Measurements from ENCODE around the gene LRRD1.
"Not testable (repeated sequence)": the region's sequence is repeated elsewhere in the genome, so short reads cannot be mapped to it uniquely, and the experiment has no call there.

Gene LRRD1

DNA sequence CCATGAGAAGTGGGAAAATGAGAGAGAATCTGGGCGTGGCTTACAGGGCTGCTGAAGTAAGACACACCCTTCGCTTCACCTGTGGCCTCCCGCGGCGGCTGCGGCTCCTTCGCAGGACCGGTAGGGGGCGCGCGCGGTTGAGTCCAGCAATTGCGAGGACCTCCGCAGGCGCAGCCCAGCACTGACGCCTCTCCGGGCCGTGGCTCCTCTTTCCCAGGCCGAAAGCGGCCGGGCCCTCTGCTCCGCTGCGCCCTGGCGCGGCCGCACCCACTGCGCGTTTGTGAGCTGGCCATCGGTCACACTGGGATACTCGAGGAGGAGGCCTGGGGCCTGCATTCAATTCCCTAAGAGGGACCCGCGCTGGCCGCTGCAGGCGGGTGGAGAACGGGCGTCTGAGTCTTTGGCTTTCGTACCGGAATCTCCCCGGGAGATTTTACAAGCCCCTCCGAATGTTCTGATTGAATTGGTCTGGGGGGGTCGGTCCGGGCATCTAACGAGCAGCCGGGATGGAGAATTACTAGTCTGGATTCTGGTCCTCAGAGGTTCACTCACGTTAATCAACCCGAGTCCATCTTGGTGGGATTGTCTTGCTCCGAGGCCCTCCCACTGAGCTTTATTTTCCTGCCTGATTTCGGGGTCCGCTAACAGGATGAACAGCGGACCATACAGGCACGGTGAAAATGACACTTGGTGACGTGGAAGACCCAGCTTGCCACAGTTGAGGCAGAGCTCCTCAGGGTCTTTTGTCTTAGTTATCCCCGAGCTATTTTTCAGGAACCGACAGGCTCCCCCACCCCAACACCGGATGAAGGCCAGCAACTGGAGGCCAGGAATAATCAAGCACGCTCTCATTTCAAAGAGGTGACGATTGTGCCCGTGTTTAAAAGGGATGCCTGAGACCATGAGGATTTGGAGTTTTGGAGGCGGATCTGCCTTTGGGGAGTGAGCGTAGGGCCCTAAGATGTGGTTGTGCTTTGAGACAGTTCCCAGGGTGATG lies at the start of gene LRRD1:
Gene LRRD1 (minus strand): TSS at position 215 of the 997 bp plus-strand sequence. CDS start 13,940 bp downstream, outside the sequence.
- DNase-seq (ENCODE audit: low spot score), result peak; percentile 74

DNA sequence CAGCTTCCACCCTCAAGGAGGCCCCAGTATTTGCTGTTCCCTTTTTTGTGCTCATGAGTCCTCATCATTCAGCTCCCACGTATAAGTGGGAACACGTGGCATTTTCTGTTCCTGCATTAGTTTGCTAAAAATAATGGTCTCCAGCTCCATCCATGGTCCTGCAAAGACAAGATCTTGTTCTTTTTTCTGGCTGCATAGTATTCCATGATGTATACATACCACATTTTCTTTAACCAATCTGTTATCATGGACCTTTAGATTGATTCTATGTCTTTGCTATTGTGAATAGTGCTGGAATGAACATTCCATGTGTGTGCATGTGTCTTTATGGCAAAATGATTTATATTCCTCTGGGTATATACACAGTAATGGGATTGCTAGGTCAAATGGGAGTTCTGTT lies 49.8 kb upstream of the LRRD1 start:
- DNase-seq (ENCODE audit: low spot score), result no peak

DNA sequence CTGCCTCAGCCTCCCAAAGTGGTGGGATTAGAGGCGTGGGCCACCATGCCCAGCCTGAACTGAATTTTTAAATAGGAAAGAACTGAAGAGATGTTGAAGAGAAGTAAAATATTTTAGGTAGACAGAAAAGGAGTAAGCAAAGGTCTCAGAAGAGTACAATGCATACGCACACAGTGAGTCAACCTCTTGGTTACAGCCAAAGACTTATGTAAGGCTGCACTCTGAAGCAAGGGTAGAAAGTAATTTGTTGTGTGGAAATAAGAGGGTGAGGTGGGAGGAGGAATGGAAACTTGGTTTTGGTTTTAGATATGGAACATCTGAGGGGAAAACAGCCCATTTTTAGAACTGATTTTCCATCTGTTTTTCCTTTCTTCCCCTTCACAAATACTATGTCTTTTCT lies 49.2 kb upstream of the LRRD1 start:
- DNase-seq (ENCODE audit: low spot score), result no peak

DNA sequence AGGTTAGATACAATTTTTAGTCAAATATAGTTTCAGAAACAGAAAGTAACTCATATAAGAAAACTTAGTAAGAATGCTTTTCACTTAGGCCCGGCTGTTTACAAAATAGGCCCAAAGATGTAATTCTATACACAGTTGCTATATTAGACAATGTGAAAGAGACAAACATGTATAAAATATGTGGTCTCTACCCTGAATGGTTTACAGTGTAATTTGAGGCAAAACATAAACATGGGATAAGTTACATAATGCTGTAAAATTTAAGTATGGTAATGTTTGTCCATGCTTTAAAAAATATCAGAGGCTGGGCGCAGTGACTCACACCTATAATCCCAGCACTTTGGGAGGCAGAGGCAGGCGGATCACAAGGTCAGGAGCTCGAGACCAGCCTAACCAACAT lies 48.0 kb upstream of the LRRD1 start:
- DNase-seq (ENCODE audit: low spot score), result no peak

DNA sequence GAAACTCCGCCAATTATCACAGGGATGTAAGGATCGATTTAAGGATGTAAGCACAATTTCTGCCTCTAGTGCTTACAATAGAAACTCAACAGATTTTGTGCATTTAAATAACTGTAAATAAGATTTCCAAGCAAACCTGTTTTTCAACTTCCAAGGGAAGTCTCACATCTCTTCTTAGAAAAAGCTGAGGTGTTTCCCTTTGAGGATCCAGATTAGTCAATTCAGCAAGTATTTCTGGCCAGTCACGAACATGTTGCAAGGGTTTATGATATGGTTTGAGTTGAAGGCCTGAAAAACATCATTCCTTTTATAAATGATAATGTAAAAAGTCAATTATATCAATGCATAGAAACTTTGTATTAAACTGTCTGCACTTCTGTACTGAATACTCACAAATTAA lies 42.8 kb upstream of the LRRD1 start:
- no peak for DNase-seq (ENCODE audit: low spot score)

DNA sequence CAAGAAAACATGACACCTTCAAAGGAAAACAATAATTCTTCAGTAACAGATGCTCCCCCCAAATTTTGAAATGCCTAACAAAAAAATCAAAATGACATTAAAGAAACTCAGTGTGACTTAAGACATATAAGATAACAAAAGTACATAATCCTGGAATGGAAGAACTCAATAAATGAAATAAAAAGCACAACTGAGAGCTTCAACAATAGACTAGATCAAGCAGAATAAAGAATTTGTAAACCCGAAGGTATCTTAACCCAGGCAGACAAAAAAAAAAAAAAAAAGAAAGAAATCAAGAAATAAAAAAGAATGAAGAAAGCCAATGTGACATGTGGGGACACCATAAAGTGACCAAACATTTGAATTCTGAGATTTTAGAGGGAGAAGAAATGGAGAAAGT lies 27.7 kb upstream of the LRRD1 start:
- DNase-seq (ENCODE audit: low spot score), result no peak

DNA sequence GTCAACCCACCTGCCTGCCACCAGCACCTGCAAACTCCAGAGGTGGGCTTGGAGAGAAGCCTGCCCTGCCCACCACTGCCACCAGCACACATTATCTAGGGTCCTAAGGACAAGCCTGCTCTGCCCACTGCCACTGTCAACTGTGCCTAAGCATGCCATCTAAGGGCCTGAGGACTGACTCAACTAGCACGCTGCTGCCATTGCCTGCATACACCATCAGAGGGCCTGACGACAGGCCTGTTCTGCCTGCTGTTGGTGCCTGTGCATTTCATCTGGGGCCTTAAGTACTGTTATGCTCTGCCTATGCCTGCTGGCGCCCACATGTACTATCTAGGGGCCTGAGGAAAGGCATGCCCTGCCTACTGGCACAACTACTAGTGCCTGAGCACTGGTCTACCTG lies 27.0 kb upstream of the LRRD1 start:
- DNase-seq (ENCODE audit: low spot score), result no peak

DNA sequence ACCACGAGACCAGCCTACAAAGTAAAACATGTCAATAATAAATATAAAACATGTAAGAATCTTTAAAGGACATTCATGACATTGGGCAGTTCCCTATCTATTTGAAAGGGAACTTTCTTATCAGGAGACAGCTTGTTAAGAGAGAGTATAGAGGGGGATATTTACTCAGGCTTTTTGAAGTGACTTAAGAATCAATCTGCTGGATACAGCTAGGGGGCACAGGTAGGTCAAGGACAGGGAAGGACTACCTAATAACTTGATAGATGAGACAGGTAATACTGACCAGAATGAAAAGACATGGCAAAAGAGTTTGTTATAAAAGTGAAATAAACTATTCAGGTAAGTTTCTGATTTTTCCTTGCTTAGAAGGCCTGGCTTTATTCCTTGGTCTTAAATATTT lies 21.8 kb upstream of the LRRD1 start:
- DNase-seq (ENCODE audit: low spot score), result no peak

DNA sequence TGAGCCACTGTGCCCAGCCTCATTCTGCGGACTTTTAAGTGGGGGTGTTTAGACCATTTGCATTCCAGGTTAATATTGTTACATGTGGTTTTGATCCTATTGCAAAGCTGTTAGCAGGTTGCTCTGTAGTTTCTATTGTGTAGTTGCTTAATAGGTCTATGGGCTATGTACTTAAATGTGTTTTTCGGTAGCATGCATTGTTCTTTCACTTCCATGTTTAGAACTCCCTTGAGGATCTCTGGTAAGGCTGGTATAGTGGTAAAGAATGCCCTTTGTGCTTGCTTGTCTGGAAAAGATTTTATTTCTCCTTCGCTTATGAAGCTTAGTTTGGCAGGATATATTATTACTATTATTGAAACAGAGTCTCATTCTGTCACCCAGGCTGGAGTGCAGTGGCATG lies 13.4 kb upstream of the LRRD1 start:
- DNase-seq (ENCODE audit: low spot score), result no peak

DNA sequence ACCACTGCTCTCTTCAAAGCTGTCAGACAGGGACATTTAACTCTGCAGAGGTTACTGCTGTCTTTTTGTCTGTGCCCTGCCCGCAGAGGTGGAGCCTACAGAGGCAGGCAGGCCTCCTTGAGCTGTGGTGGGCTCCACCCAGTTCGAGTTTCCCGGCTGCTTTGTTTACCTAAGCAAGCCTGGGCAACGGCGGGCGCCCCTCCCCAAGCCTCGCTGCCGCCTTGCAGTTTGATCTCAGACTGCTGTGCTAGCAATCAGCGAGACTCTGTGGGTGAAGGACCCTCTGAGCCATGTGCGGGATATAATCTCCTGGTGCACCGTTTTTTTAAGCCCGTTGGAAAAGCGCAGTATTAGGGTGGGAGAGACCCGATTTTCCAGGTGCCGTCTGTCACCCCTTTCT lies 10.3 kb upstream of the LRRD1 start:
- not testable (repeated sequence) for DNase-seq (ENCODE audit: low spot score)

DNA sequence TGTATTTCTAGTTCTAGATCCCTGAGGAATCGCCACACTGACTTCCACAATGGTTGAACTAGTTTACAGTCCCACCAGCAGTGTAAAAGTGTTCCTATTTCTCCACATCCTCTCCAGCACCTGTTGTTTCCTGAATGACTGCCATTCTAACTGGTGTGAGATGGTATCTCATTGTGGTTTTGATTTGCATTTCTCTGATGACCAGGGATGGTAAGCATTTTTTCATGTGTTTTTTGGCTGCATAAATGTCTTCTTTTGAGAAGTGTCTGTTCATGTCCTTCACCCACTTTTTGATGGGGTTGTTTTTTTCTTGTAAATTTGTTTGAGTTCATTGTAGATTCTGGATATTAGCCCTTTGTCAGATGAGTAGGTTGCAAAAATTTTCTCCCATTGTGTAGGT lies 5.4 kb upstream of the LRRD1 start:
- DNase-seq (ENCODE audit: low spot score), result not testable (repeated sequence)

DNA sequence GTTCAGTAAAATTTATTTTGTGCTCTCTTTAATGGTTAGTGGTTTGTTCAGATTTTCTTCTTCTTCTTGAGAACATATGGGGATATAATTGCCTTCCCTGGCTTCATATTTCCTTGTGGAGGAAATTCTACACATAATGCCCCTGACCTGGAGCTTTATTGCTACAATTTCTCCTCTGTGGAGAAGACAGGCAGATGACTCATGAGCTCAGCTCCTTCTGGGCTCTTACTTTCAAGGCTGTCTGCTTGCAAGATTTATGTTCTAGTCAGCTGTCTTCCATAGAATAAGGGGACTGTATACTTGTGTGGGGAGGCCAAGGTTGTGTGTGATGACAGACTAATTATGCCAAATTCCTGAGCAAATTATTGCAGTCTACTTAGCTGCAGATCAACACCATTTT lies 1.6 kb downstream of the LRRD1 start:
- no peak for DNase-seq (ENCODE audit: low spot score)

DNA sequence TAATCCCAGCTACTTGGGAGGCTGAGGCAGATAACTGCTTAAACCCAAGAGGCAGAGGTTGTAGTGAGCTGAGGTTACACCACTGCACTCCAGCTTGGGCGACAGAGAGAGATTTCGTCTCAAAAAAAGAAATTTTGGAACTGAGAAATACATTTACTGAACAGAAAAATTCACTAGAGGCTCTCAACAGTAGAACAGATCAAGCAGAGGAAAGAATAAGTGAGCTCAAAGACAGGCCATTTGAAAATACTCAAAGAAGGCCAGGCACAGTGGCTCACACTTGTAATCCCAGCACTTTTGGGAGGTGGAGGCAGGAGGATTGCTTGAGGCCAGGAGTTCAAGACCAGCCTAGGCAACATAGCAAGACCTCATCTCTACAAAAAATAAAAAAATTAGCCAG lies 9.4 kb downstream of the LRRD1 start:
- not testable (repeated sequence) for DNase-seq (ENCODE audit: low spot score)

DNA sequence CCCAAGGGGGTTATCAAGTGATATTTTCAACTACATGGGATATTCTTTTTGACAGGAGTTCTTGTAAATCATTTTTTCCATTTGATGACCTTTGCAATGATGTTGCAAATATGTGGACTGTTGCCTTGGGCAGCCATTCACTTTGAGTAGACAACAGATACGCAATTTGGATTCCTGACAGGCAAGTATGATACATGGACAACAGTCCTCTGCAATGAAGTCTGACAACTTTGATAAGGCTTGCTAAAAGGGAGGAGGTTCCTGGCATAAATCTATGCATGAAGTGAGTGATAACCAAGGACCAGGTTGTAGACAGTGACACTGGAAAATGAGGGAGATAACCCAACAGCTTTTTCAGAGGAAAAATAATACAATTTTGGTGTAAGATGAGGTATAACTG lies 17.7 kb downstream of the LRRD1 start:
- DNase-seq (ENCODE audit: low spot score), result no peak

DNA sequence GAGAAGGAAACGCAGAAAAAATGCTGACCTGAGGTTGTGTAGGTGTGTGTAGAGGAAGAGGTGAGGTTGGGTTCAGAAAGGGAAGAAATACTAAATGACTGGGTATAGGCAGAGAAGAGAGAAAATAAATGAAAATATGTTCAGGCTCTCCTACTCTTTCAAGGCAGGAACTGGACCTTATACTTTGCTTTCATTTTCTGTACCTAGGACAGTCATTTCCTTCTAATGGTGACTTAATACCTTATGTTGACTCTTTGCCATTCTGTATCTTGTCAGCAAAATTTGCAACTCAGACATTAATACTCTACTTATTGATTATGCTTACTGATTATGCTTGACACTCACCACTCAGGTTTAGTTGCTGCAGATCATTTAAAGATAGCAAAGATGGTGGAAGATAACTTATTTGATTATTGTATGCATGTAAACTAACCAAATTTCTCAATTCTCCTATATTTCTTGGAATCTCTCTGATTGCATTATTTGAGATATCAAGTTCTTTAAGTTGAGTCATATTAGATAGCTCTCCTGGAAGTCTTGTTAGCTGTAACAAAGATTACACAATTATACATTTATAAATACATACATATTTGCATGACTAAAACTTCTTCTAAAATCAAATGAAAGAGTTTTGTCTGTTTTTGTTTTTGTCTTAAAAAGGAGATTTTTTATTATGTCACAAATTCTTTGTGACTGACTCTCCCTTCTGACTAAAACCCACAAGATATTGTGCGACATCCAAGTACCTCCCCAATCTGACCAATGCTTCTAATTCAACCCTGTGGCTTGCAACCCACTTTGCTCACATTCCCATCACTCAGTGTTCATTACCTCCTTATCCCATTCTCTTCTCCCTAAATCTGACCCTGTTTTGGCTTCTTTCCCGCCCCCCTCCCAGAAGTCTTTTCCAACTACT lies 20.0 kb downstream of the LRRD1 start:
- DNase-seq (ENCODE audit: low spot score), result no peak

DNA sequence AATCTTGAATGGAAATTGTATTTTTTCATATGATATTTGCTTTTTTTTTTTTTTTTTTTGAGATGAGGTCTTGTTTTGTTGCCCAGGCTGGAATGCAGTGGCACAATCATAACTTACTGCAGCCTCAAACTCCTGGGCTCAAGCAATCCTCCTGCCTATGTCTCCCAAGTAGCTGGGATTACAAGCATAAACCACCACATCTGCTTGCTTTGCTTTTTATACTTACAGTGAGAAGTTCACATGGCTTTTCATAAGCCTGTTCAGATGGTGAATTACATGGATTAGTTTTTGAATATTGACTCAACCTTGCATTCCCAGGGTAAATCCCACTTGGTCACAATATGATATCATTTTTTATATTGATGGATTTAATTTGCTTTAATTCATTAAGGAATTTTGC lies 22.0 kb downstream of the LRRD1 start:
- DNase-seq (ENCODE audit: low spot score), result no peak

DNA sequence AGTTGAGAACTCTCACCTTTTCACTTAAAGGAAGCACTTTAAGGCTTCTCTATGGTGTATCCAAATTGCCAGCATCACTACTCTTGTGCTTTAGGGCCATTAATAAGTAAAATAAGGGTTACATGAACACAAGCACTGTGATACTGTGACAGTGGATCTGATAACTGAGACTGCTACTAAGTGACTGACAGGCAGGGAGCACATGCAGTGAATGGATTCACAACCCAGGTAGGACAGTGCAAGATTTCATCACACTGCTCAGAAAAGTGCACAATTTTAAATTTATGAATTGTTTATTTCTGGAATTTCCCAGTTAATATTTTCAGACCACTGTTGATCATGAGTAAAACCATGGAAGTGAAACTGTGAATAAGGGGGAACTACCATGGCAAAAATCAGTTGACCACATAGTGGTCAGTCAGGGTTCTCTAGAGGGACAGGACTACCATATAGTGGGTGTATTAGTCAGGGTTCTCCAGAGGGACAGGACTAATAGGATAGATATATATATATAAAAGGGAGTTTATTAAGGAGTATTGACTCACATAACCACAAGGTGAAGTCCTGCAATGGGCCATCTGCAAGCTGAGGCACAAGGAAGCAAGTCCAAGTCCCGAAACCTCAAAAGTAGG lies 23.7 kb downstream of the LRRD1 start:
- no peak for DNase-seq (ENCODE audit: low spot score)

DNA sequence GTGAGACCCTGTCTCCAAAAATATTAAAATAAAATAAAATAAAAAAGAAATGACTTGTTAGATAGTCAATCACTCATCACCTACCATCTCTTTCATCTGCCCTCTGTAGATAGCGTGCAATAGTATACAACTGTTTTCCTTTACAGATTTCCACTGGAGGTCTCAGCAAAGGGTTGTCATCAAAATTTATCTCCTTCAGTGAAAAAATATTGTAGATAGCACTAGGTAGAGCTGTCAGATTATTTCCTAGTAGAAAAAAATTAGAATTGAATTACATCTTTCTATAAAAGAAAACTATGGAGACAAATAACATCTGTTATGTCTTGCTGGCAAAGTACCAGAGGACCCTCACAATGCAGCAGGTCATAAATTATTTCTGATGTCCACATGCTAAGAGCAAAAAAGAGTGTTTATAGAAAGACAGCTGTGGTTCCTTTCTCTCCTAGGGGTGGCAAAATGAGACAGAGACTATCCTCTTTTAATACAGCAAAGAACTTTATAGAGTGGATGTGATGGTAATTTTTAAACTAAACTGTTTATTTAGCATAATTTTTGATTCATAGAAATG lies 28.4 kb downstream of the LRRD1 start:
- DNase-seq (ENCODE audit: low spot score), result no peak

DNA sequence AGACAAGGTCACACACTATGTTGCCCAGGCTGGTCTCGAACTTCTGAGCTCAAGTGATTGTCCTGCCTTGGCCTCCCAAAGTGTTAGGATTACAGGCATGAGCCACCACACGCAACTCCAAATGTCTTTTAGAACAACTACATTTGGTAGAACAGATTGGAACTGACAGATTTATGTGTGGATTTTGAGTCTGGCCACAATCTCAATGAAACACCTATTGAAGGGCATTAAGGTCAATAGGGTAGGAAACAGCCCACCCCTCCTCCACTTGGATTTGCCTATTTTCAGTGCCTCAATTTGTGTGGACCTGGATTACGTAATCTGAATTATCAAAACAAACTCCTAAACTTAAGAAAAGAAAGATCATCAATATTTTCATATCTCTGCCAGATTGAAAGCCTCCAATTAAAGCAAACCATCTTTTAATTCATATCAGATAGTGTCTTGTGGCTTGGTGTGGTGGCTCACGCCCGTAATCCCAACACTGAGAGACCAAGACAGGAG lies 29.2 kb downstream of the LRRD1 start:
- DNase-seq (ENCODE audit: low spot score), result no peak

DNA sequence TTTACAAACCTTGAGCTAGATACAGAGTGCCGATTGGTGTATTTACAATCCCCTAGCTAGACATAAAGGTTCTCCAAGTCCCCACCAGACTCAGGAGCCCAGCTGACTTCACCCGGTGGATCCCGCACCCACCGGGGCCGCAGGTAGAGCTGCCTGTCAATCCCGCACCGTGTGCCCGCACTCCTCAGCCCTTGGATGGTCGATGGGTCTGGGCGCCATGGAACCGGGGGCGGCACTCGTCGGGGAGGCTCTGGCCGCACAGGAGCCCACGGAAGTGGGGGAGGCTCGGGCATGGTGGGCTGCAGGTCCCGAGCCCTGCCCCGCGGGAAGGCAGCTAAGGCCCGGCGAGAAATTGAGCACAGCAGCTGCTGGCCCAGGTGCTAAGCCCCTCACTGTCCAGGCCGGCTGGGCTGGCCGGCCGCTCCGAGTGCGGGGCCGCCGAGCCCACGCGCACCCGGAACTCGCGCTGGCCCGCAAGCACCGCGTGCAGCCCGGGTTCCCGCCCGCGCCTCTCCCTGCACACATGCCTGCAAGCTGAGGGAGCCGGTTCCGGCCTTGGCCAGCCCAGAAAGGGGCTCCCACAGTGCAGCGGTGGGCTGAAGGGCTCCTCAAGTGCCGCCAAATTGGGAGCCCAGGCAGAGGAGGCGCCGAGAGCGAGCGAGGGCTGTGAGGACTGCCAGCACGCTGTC lies 35.6 kb downstream of the LRRD1 start:
- DNase-seq (ENCODE audit: low spot score), result not testable (repeated sequence)

DNA sequence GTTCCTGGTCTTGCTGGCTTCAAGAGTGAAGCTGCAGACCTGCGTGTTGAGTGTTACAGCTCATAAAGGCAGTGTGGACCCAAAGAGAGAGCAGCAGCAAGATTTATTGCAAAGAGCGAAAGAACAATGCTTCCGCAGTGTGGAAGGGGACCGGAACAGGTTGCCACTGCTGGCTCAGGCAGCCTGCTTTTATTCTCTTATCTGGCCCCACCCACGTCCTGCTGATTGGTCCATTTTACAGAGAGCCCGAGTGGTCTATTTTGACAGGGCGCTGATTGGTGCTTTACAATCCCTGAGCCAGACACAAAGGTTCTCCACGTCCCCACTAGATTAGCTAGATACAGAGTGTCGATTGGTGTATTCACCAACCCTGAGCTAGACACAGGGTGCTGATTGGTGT lies 36.2 kb downstream of the LRRD1 start:
- not testable (repeated sequence) for DNase-seq (ENCODE audit: low spot score)

Data from SW480 (cell line).